GM19324 (cell line): ENCODE results near the gene TMOD1.
"Not testable (repeated sequence)": the region's sequence is repeated elsewhere in the genome, so short reads cannot be mapped to it uniquely, and the experiment has no call there.

ENCODE experiments used
- ATAC-seq: cut with Tn5 transposase; IDR thresholded peaks from one replicate; pipeline ENCODE4 v1.9.1; 2021; ENCODE audit warnings: mild to moderate bottlenecking, moderate library complexity; ENCODE audit not compliant: unreplicated experiment, low FRiP score

Gene TMOD1

GRCh38 chr9:97586909-97587308 lies 85.4 kb downstream of the TMOD1 start:
- ATAC-seq: not testable (repeated sequence)

DNA sequence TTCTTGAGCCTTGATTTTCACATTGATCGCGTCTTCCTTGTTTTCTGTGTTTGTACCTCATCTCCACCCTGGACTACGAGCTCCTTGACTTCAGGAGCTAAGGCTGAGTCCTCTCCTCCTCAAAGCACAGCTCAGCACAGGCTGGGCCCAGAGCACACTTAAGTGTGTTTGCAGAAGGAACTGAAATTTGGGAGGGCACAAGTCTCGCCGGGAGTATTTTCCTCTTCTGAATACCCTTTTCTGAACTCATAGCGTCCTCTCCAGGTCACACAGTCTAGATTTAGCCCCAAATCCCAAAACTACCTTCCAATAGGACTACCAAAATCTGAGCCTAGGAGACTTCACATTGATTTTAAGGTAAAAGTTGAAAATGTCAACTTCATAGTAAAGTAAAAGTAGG lies 90.1 kb downstream of the TMOD1 start:
- no peak for ATAC-seq

DNA sequence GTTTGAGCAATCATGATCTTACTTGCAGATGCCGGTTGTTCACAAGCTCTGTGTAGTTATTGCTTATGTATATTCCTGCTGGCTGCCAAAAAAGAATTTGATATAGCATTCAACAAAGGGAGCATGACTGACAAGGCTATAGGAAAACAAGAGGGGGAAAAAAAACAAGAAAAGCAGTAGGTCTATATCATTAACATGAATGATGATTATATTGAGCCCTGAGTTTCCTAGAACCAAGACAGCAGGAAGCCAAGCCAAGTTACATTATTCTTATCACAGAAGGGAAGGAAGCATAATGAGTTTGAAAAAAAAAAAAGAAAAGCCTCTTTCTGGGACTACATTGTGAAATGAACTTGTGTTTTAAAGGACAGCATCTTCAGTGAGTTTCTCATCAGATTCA lies 90.7 kb downstream of the TMOD1 start:
- ATAC-seq: no peak

- ATAC-seq: no peak
Observed at GRCh38 chr9:97593960-97594359, 92.5 kb downstream of the TMOD1 start.

DNA sequence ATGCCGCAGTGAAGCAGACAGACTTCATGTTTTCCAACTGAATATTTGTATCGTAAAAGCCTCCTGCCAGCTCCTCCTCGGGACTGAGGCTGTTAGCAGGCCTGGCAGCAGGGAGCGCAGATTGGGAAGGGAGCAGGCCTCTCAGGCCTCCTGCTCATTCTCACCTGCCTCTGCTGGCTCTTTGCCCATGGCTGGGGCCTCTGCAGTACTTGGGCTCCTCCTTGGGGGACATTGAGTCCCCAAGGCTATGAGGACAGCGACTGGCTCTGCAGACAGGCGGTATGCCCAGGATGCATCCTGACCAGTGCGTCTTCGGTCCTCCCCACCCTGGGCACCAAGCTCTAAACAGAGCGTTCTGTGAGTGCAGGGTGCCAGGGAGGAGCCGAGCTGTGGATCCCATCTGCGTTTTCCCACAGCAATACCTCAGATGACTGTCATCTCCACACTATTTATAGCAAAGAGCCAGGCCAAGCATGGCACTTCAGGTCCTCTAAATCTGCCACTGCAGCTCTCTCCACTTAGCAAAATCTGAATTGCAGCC lies 93.0 kb downstream of the TMOD1 start:
- no peak for ATAC-seq

- ATAC-seq: no peak
Observed at GRCh38 chr9:97596906-97597305, 95.4 kb downstream of the TMOD1 start.

GRCh38 chr9:97598461-97599288 lies 97.2 kb downstream of the TMOD1 start:
- ATAC-seq: peak; percentile 74

DNA sequence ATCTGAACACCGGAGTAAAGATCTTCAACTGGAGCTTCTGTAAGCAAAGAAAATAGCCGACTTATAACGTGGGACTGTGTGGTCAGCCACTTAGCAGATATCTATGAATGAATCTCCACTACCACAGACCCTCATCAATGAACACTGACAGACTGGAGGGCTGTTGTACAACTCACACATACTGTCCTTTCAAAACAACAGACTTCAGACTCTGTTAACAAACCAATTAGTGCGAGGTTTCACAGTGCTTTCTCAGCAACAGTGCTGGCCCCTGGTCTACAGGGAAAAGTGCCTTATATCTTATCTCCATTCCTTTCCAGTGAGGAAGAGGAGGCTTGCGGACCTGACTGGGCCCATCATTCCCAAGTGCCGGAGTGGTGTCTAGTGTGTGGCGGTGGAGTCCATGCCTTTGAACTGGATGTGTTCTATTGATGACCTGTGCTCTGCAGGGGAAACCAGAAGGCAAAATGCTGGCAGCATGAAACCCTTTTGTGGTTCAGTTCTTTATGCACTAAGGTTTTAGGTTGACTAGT lies 97.9 kb downstream of the TMOD1 start:
- no peak for ATAC-seq

GRCh38 chr9:97600531-97601227 lies 99.2 kb downstream of the TMOD1 start:
- no peak for ATAC-seq

GRCh38 chr9:97601228-97601898 lies 99.9 kb downstream of the TMOD1 start:
- no peak for ATAC-seq

DNA sequence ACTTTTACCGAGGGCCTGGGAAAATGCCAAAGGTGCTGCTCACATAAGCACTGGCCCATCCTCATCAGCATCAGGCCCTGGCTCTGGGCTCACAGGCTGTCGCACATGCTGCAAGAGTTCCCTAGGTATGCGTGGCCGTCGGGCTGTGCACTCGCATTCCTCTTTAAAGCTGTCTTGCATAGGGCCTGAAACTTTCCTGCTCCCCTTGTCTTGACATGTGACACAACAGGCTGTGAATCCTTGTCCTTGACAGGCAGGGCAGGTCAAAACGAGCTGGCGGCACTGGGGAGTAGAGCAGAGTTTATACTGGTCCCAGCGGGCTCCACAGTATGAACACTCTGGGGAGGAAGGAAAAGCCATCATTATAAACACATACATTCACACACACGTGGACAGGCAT lies 101.0 kb downstream of the TMOD1 start:
- ATAC-seq: no peak

GRCh38 chr9:97604901-97605645 lies 103.6 kb downstream of the TMOD1 start:
- no peak for ATAC-seq

- ATAC-seq: no peak
Observed at GRCh38 chr9:97615439-97616072, 114.1 kb downstream of the TMOD1 start.

DNA sequence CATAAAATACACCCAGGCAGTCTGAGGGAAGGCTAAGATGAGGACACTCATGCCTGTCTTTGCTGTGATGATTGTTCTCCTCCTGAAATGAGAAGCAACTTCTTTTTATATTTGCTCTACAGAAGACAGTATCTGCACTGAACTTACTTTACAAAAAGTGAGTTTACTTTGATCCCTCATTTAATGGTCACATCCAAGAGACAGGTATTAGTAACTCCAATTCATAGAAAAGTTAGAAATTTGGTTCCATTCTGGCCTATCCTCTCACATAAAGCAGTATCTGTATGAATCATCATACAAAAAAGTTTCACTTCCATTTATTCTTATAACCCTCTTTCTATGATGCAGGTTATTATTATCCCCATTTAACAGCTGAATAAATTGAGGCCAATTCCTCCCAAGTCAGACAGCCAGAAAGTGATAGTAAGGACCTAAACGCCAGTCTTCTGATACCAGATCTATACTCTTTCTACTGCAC lies 116.5 kb downstream of the TMOD1 start:
- no peak for ATAC-seq

DNA sequence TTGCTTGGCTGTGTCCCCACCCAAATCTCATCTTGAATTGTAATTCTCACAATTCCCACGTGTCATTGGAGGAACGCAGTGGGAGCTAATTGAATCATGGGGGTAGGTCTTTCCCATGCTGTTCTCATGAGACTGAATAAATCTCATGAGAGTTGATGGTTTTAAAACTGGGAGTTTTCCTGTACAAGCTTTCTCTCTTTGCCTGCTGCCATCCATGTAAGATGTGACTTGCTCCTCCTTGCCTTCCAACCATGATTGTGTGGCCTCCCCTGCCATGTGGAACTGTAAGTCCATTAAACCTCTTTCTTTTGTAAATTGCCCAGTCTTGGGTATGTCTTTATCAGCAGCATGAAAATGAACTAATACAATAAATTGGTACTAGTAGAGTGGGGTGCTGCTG lies 118.6 kb downstream of the TMOD1 start:
- ATAC-seq: not testable (repeated sequence)

GRCh38 chr9:97622483-97622882 lies 121.0 kb downstream of the TMOD1 start:
- not testable (repeated sequence) for ATAC-seq

DNA sequence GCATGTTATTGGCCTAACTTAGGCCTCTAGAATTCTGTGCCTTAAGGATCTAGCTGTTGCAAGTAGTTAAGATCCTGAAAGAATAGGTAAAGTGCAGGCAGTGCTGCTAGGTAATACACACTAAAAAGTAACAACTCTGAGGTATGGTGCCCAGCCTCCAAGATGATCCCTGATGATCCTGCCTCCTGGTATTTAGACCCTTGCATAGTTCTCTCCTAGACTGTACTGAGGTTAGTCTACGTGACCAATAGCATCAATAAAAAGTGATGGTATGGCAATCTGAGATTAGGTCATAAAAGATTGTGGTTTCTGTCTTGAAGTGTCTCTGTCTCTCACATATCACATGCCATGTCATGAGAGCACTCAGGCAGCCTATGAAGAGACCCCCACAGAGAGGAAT lies 122.5 kb downstream of the TMOD1 start:
- ATAC-seq: no peak

DNA sequence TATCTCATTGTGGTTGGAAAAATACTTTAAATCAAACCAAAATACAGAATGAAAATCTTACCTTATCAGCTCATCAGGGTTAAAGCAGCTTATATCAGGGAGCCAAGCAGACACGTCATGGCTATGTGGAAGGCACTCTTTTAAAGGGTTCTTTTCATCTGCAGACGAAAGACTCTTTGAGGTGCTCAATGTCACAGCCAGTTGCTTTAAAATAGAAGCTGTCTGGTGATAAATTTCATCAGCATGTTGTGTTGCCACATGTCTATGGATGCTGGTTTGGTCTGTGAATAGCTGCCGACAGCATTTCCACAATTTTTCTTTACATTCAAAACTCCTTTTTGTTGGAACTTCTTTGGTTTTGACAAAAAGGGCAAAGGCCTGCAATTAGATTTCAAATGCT lies 124.2 kb downstream of the TMOD1 start:
- ATAC-seq: no peak

- ATAC-seq: no peak
Observed at GRCh38 chr9:97627624-97628023, 126.2 kb downstream of the TMOD1 start.

- ATAC-seq: no peak
Observed at GRCh38 chr9:97628668-97629067, 127.2 kb downstream of the TMOD1 start.
